K562 (cell line): Measurements from ENCODE around the gene UBXN11. TPM values are rescaled to one million over a fixed set of nuclear protein-coding genes. Genes with fewer than 3 reads are reported as not detected.

Source experiments
- ATF3 ChIP-seq, 2 experiments: fragments of 450-650 bp in 1 of 2; sonication (generic) in 1 of 2; formaldehyde crosslinking in 1 of 2; IDR thresholded peaks in 1 of 2; conservative IDR thresholded peaks in 1 of 2; 2 replicates each; pipeline versions ENCODE4 v1.6.1 to v1.8.1; 2016 to 2023; ENCODE audit warnings: mild to moderate bottlenecking in 2 of 2, moderate library complexity in 2 of 2, inconsistent platforms in 1 of 2, missing genetic modification reagents in 1 of 2
- ATF7 ChIP-seq: fragments of 450-650 bp; IDR thresholded peaks from 2 replicates; pipeline ENCODE4 v1.7.1; 2014; ENCODE audit warnings: mild to moderate bottlenecking, moderate library complexity
- BCOR ChIP-seq: fragments of 450-650 bp; IDR thresholded peaks from 2 replicates; pipeline ENCODE4 v1.6.1; 2016
- BRF1 ChIP-seq: IDR thresholded peaks from 3 replicates; pipeline ENCODE4 v1.6.1; 2011; ENCODE audit warnings: borderline replicate concordance, mild to moderate bottlenecking; ENCODE audit not compliant: insufficient read length; ENCODE audit errors: extremely low read depth
- CHD4 ChIP-seq: fragments of 200-600 bp; sonication (generic); IDR thresholded peaks from 3 replicates; pipeline ENCODE4 v1.6.1; 2012; ENCODE audit warnings: low read depth, mild to moderate bottlenecking, mixed read lengths, low read length, inconsistent platforms; ENCODE audit not compliant: insufficient read depth, insufficient replicate concordance, poor library complexity, severe bottlenecking
- ETS1 ChIP-seq: conservative IDR thresholded peaks from 2 replicates; pipeline ENCODE4 v1.6.1; 2011; ENCODE audit warnings: low read depth, mild to moderate bottlenecking, low read length; ENCODE audit not compliant: control insufficient read depth
- MAFF ChIP-seq: IDR thresholded peaks from 2 replicates; pipeline ENCODE4 v1.6.1; 2012; ENCODE audit warnings: low read length, improper control_type of control experiment
- MLX ChIP-seq, 2 experiments: fragments of 450-650 bp in 1 of 2; sonication (generic) in 1 of 2; formaldehyde crosslinking; conservative IDR thresholded peaks; 2 replicates each; pipeline versions ENCODE4 v1.4.0 to v1.8.1; 2020 to 2022; ENCODE audit warnings: mild to moderate bottlenecking in 1 of 2, missing genetic modification reagents in 1 of 2
- MTA1 ChIP-seq: fragments of 450-650 bp; IDR thresholded peaks from 2 replicates; pipeline ENCODE4 v1.6.1; 2017; ENCODE audit warnings: borderline replicate concordance
- NCOA4 ChIP-seq: fragments of 450-650 bp; IDR thresholded peaks from 2 replicates; pipeline ENCODE4 v1.6.1; 2018; ENCODE audit warnings: mild to moderate bottlenecking; ENCODE audit not compliant: partially characterized antibody
- RB1 ChIP-seq: fragments of 450-650 bp; IDR thresholded peaks from 2 replicates; pipeline ENCODE4 v1.6.1; 2017; ENCODE audit warnings: low read depth, mild to moderate bottlenecking
- RBFOX2 ChIP-seq: fragments of 200-400 bp; formaldehyde crosslinking; IDR thresholded peaks from 2 replicates; pipeline ENCODE4 v1.6.1; 2017; ENCODE audit warnings: low read depth, mild to moderate bottlenecking, low read length, moderate library complexity
- SMC3 ChIP-seq: conservative IDR thresholded peaks from 2 replicates; pipeline ENCODE4 v1.6.1; 2011; ENCODE audit warnings: low read depth, low read length, improper control_type of control experiment; ENCODE audit not compliant: insufficient read depth
- TEAD4 ChIP-seq, 2 experiments: sonication (generic) in 1 of 2; formaldehyde crosslinking in 1 of 2; IDR thresholded peaks; 2 replicates each; pipeline versions ENCODE4 v1.6.1 to v1.8.0; 2012 to 2022; ENCODE audit warnings: borderline replicate concordance in 1 of 2, inconsistent platforms in 1 of 2, low read length in 1 of 2, mild to moderate bottlenecking in 1 of 2, missing genetic modification reagents in 1 of 2
- THRAP3 ChIP-seq: fragments of 450-650 bp; IDR thresholded peaks from 2 replicates; pipeline ENCODE4 v1.6.1; 2016; ENCODE audit warnings: mild to moderate bottlenecking, inconsistent platforms, borderline replicate concordance
- ZFP1 ChIP-seq: fragments of 450-650 bp; formaldehyde crosslinking; IDR thresholded peaks from 2 replicates; pipeline ENCODE4 v1.4.0; 2020; ENCODE audit warnings: mild to moderate bottlenecking, mixed read lengths
- ZNF583 ChIP-seq: fragments of 250-450 bp; sonication (Bioruptor Pico); IDR thresholded peaks from 2 replicates; pipeline ENCODE4 v1.4.0; 2020
- ZNF75A ChIP-seq: fragments of 450-650 bp; formaldehyde crosslinking; IDR thresholded peaks from 2 replicates; pipeline ENCODE4 v1.4.0; 2020; ENCODE audit warnings: mild to moderate bottlenecking
- ZNF780A ChIP-seq: fragments of 250-450 bp; sonication (Bioruptor Pico); IDR thresholded peaks from 2 replicates; pipeline ENCODE4 v1.5.0; 2021; ENCODE audit warnings: mild to moderate bottlenecking
- ZNF79 ChIP-seq: fragments of 250-450 bp; sonication (Bioruptor Pico); IDR thresholded peaks from 2 replicates; pipeline ENCODE4 v1.4.0; 2020; ENCODE audit warnings: low read depth, mild to moderate bottlenecking, moderate library complexity
- polyA plus RNA-seq, 8 experiments: library from polyadenylated mRNA; depleted of rRNA in 4 of 8; stranded (reverse) in 5 of 8; unstranded in 3 of 8; fragments of >200 nt; fragmentation: Nextera tagmentation in 2 of 8; fragmentation: Illumina TruSeq in 1 of 8; extraction: Ambion mirVana in 2 of 8; extraction: Trizol in 1 of 8; gene quantifications; 2 replicates each; pipeline versions ENCODE4 v1.2.1 to v1.2.3, GENCODE V29; 2011 to 2014; ENCODE audit warnings: inconsistent platforms in 1 of 8, missing spikeins in 1 of 8
- total RNA-seq, 7 experiments: library from RNA; depleted of rRNA in 6 of 7; stranded (reverse); fragments of >200 nt in 6 of 7; fragmentation: Illumina TruSeq in 2 of 7; extraction: Trizol in 2 of 7; gene quantifications; 2 replicates each; pipeline versions ENCODE4 v1.2.1 to v1.2.3, GENCODE V29; 2011 to 2021; ENCODE audit warnings: low replicate concordance in 1 of 7
- TF ChIP-seq, protein P1 (sequence below): sonication (generic); formaldehyde crosslinking; IDR thresholded peaks from 2 replicates; pipeline ENCODE4 v1.8.0; 2022; ENCODE audit warnings: mild to moderate bottlenecking, missing genetic modification reagents
- TF ChIP-seq, protein P2 (sequence below): fragments of 450-650 bp; IDR thresholded peaks from 2 replicates; pipeline ENCODE4 v1.6.1; 2016; ENCODE audit warnings: antibody characterized with exemption

The UBXN11 gene
- total and polyA plus RNA-seq, 9 of the 15 experiments (the other 6 are each of a cell fraction or from before 2014, with no cell fraction given) = 0.48 to 34.3 (median 11.3) TPM

GRCh38 chr1:26279456-26280332 is 26.7 kb downstream of the UBXN11 start, which contains the start of gene SH3BGRL3 (continued):
- TF ChIP-seq, protein P1, sequence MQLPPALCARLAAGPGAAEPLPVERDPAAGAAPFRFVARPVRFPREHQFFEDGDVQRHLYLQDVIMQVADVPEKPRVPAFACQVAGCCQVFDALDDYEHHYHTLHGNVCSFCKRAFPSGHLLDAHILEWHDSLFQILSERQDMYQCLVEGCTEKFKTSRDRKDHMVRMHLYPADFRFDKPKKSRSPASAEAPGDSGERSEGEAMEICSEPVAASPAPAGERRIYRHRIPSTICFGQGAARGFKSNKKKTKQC (CRISPR knock-in tag) = peak; percentile 65; the same call in 1 of the 2 replicates
- TF ChIP-seq ZNF75A (CRISPR knock-in tag) (peak; percentile 33; the same call in 1 of the 2 replicates), NCOA4 (no peak), ZNF780A (CRISPR knock-in tag) (no peak), ATF3 (IDR thresholded peaks at IDR 0.05) (no peak), ATF3 (CRISPR knock-in tag; conservative IDR thresholded peaks at IDR 0.05) (no peak), RB1 (peak; percentile 79; the same call in 1 of the 2 replicates), TEAD4 (IDR thresholded peaks at IDR 0.05; ENCODE audit: low read length) (no peak), TEAD4 (CRISPR knock-in tag; IDR thresholded peaks at IDR 0.05; ENCODE audit: borderline replicate concordance) (no peak), ETS1 (peak; percentile 78), BRF1 (no peak), MTA1 (0 out of 2 replicates have a peak, but pooled peaks have one; percentile 19), THRAP3 (no peak; the same call in 1 of the 2 replicates), ZNF583 (CRISPR knock-in tag) (peak; percentile 68; the same call in 1 of the 2 replicates), ZFP1 (CRISPR knock-in tag) (no peak), CHD4 (peak; percentile 13), MAFF (no peak), BCOR (peak; percentile 10; the same call in 1 of the 2 replicates), MLX (CRISPR knock-in tag; conservative IDR thresholded peaks at IDR 0.05) (0 out of 4 replicates have a peak, but pooled peaks of 1 of the 2 experiments have one; percentile 19), RBFOX2 (peak; percentile 93), ATF7 (peak; percentile 60), ZNF79 (no peak), SMC3 (no peak)
- TF ChIP-seq, protein P2, sequence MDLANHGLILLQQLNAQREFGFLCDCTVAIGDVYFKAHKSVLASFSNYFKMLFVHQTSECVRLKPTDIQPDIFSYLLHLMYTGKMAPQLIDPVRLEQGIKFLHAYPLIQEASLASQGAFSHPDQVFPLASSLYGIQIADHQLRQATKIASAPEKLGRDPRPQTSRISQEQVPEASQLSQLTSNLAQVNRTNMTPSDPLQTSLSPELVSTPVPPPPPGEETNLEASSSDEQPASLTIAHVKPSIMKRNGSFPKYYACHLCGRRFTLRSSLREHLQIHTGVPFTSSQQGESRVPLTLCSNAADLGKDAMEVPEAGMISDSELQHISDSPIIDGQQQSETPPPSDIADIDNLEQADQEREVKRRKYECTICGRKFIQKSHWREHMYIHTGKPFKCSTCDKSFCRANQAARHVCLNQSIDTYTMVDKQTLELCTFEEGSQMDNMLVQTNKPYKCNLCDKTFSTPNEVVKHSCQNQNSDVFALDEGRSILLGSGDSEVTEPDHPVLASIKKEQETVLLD = peak; percentile 65
